OCI-LY1 (cell line): ENCODE results near the gene ALPK3.

Experiments
- CTCF ChIP-seq: fragments of 200-600 bp; sonication (generic), shearing (Covaris generic); IDR thresholded peaks from 2 replicates; pipeline ENCODE4 v1.5.1; 2017; ENCODE audit warnings: mild to moderate bottlenecking, antibody characterized with exemption, low read length, moderate library complexity, mixed read lengths
- EZH2 ChIP-seq: fragments of 200-600 bp; sonication (generic), shearing (Covaris generic); IDR thresholded peaks from 2 replicates; pipeline ENCODE4 v1.8.0; 2017; ENCODE audit warnings: borderline replicate concordance, mixed run types, mild to moderate bottlenecking, antibody characterized with exemption, low read length, moderate library complexity, mixed read lengths

- TF ChIP-seq CTCF: no peak
- TF ChIP-seq EZH2: no peak
These were observed 62.9 kb downstream of the ALPK3 start for GRCh38 chr15:84880007-84880406.
